Inferior parietal cortex (tissue), 1 donor: ENCODE results near the gene DDX41.
"Not testable (repeated sequence)": the region's sequence is repeated elsewhere in the genome, so short reads cannot be mapped to it uniquely, and the experiment has no call there.

Source experiments
- DNase-seq: peaks from one replicate; pipeline ENCODE4 v3.0.0-alpha.2; 2016; ENCODE audit errors: extremely low spot score

DDX41 gene

DNA sequence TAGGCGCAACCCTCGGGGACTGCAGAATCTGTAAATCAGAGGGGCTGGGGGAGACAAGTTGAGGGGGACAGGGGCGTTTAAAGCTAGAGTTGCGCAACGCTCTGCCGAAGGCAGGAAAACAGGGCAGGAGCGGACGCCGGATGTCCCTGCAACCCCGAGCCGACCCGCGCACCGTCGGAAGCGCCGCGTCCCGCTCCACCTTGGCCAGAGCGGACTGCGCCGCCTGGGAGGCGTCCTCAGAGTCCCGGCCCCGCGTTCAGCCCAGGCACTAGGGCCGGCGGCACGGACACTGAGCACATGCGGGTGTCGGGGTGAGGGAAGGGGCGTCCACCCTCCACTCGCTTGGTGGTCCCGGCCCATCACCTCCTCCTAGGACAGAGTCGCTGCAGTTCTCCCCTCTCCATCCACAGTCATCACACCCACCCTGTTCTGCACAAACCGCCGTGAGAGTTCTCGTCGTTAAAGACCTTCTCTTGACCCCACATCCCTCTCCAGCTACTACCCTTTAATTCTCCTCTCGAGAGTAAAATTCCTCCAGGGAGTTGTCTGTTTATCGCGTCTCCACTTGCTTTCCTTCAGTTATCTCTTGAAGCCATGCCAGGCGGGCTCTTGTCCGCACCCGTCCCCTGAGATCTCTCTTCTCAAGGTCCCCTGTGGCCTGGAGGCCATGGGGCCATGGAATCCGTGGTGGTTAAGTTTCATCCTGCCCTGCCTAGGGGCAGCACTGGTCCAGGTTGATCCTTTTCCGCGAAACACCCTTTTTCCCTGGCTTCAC lies 18.6 kb downstream of the DDX41 start:
- DNase-seq: no peak

DNA sequence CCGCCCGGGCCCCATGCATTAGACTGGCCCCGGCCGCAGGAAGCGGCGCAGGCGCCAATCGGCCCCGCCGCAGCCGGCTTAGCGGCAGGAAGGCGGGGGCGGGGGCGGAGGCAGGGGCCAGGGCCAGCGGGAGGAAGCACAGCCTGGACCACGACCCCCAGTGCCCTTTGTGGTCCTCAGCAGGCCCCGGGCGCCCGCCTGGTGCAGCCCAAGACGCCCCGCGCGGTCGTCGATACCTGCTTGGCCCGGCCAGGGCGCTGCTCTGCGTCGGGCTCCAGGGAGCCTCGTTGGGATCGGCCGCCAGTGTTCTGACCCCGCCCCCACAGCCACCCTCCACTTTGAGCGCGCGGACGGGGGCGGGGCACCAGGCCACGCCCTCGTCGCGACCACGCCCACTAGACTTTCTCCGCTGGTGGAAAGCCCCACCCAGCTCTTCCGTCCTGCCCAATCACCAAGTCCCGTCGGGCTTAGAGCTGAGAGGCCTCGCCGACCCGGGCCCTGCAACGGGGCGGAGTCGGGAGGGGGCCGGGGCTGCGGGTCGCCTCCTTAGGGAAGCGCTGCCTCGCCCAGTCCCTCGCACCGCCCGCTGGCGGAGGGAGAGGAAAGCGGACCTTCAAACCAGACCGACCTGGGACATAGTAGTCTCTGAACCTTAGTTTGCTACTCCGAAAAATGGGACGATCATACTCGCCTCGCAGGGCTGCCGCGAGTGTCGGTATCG lies 19.3 kb downstream of the DDX41 start, which contains the start of gene PDLIM7:
Gene PDLIM7 (minus strand): TSS at position 313 of the 721 bp plus-strand sequence. CDS start 1,092 bp downstream, outside the sequence.
- DNase-seq: peak; percentile 81

DNA sequence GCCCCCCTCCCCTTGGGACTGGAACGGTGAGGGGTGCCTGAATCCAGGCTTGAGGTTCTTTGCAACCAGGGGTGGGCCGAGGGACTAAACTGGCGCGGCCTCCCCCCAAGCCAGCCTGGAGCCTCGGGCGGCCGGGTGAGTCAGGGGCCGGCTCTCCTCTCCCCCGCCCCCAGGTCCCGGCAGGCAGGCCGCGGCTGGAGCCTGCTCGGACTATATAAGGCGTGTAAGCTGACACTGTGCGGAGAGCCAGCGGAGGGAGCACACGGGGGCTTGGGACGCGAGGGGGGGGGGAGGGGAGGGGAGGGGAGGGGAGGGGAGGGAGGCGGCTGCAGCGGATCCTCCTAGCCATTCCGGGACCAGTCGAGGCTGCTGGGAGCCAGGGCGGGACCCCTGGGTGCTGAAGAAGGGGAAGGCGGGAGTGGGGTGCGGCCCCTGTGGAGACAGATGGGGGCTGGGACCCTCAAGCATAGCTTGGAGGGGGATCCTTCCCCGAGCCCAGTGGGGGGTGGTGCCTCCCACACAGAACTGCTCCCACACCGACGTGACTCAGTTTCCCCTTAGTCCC lies 20.0 kb downstream of the DDX41 start:
- DNase-seq: no peak

DNA sequence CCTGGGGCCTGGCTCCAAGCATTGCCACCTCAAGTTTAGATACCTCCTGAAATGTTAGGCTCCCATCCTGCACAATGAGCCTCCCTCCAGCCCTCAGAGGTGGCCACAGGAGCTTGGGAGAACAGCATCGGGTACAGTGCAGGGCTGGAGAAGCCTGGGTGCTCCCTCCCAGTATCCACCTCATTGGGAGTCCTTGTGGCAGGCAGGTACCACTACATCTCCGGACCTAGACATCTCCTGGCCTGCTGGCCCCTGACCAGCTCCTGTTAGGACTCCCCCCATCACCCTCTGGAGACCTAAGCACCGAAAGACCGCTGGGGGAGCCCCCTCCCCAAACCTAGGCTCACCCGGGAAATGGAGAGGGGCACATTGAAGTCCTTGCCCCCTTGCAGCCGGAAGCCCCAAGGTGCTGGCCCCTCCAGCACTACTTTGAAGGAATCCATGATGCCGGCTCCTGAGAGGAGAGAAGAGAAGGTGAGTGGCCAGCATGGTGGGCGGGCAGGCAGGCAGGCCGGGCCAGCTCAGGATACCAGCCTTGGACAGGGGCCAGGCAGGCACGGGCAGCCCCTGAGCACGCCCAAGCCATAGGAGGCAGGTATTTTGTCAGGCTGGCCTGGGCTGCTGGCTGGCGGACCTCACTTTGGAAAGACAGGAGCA lies 20.6 kb downstream of the DDX41 start:
- DNase-seq: no peak

DNA sequence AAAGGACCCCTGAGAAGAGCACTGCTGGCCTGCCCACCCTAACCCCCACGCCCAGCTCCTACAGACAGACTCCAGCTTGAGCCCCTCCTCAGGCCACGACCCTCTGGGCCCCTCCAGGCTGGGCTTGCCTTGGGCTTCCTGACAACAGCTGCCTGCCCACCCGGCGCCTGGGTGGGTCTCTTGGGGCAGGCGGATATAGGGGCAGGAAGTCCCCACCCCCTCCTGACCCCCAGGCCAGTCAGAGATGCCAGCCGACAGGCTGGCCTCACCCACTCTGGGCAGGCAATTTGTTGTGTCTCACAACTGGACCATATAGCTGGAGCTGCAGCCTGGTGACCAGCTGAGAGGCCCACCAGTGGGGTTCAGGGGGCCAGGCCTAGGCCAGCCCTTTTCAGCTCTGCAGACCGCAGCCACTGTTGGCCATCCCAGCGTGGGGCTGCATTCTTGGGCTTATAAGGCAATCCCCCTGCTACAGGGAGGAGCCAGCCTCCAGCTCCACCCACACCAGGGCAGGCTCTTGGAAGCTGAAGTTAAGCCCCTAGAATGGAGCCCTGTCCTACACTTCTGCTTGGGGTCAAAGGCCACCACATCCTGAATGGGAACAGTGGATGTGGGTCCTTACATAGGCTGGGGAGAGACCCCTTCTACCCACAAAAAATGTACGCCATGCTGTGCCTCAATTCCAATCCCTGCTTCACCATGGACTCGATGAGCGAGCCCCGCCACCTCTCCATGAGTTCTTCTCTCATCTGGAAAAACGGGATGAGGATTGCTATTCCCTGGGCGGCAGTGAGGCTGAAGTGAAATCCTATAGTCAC lies 21.3 kb downstream of the DDX41 start:
- no peak for DNase-seq

DNA sequence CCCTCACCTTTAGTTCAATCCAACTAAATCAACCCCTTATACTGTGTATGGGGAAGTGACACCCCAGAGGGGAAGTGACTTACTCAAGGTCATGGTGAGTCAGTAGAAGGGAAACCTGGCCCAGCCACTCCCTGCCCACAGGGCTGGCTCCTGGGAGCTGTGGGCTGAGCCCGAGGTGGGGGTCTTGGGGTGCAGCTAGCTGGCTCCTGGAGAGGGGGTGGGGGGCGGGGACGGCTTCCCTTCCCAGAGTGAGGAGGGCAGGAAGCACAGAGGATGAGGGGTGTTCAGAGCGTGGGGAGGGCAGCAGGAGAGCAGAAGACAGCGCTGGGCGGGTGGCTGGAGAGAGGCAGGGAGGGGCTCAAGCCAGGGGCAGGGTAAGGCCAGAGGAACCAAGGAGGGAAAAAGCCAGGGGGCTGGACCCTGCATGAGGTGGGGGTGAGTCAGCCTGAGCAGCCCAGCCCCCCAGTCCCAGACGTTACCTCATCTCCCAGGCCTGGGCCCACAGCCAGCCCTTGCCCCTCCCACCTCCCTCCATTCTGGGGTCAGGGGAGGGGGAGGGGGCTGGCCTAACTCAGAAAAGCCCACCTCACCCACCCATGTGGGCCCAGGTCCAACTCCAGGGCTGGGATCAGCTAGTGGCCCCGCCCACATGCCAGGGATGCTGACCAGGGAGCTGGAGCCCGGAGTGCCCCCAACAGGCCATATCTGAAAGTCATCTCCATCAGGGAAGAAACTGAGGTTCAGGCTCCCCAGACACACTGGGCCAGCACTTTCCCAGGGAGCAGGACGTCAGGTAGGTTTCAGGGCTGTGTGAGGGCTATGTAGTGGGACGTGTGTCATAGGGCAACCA lies 22.2 kb downstream of the DDX41 start:
- DNase-seq: no peak

DNA sequence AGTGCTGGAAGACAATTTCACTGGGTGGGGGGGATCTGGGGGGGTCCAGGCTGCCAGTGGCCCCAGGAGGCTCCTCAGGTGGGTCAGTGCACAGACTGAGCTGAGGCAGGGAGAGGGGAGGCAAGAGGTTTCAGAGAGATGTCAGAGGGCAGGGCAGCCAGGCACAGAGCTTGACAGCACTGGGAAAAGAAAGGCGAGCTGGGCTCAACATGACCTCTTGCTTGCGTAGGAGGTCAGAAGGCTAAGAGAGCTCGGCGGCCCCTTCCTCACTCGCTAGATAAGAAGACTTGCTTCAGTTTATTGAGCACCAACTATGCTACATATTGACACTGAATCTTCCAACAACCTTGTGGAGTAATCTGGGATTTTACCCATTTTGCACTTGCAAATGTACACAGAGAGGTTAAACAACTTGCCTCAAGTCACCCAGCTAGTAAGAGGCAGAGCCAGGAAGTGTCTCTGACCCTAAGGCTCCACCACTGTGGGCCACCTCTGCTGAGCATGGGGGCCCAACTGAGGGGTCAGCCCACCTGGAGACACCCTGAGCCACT lies 22.9 kb downstream of the DDX41 start:
- no peak for DNase-seq

DNA sequence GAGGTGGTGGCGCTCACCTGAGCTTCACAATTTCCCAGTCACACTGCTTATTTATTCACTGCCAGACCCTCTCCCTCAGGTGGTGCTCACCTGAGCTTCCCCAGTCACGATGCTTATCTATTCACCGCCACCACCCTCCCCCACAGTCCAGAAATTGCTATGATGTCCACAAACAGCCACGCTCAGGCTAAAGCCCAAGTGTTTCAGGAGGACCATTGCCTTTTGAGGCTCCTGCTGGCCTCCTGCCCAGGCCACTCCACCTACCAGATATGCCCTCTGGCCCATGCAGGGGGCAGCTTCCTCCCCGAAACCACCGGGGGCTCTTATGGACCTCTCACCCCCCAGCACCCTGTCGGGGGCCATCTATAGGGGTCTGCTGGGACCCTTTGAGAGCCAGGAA lies 23.9 kb downstream of the DDX41 start:
- DNase-seq: no peak

DNA sequence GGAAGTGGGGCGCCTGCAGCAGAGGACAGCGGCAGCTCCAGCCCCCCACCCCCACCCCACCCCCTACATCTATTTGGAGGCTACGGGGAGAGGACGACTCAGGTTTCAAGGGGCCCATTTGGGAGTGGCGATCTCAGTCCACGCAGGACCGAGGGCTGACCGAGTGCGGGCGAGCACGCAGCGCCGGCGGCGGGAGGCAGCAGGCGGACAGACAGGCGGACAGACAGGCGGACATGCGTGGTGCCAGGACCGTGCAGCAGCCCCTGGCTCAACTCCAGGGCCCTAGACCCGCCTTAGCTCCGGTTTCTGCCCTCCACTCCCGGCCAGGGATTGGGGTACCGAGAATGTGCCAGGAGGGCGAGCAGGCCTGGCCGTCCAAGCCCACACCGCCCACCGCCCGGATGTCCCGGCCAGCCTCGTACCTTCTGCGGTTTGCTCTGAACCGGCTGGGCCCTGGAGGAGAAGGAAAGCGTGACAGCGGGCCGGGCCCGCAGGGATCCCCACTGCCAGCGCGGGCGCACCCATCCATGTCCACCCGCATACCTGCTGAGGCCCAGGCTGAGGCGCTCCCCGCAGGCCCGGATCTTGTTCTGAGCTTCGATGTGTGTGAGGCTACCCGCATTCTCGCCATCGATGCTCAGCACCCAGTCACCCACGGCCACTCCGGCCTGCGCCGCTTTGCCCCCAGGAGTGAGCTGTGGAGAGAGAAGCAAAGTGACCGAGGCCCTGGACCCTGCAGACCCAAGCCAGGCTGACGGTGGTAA lies 24.6 kb downstream of the DDX41 start:
- no peak for DNase-seq

DNA sequence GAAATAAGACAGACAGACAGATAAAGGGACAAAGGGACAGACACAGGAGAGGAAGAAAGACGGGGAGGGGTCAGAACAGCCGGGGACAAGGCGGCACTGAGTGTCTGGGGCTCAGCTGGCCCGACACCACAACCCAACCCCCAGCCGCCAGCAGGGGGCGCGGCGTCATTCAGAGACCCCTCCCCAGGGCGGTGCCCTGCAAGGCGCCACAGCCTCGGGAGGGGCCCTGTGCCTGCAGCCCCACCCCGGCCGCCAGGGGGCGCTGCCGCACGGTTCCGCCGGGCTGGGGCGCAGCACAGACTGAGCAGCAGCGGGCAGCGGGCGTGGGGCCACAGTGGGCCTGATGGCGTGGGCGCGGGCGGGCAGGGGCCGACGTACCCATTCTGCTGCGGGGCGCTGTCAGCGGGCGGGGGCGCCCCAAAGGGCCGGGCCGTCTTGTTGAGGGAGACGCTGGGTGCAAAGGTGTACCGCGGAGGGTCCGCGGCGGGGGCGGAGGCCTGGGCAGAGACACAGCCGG lies 25.3 kb downstream of the DDX41 start:
- no peak for DNase-seq

DNA sequence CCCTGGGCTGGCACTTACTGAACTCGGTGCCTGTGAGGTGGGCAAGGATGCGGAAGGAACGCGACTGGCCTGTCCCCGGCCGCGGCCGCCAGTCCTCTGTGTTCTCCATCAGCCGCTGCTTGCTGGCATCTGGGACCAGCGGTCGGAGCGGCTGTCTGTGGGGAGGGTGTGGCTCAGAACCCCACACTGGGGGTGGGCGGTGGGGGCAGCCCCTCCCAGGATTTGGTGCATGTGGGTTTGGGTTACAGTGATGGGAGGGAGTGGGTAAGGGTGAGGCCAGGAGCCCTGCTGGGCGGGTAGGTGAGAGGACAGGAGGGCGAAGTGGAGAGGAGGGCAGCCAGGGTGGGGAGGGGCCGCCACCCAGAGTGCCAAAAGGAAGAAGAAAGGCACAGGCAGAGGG lies 25.8 kb downstream of the DDX41 start:
- no peak for DNase-seq

DNA sequence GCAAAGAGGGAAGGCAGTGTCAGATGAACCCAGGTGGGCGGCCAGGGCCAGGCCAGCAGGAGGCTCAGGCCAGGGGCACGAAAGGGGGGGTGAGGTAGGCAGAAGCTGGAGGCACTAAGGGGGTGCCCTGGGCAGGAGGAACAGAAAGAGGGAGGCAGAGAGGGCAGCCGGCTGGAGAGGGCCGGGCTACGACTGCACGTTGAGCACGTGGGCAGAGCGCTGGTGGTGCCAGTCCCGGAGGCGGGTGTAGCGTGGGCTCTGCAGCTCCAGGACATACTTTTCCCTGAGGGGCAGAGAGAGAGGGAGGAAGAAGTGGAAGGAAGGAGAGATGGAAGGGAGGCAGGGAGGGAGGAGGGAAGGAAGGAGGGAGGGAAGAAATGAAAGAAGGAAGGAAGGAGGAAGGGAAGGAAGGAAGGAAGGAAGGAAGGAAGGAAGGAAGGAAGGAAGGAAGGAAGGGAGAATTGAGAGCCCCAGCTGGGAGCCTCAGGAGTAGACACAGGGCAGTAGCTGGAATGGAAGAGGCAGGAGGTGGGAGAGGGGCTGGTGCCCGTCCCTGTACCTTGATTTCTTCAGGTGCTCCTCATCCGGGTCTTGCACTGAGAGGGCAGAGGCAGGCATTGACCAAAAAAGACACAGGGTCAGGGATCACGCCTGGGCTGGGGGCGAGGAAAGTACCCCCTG lies 26.3 kb downstream of the DDX41 start:
- no peak for DNase-seq

DNA sequence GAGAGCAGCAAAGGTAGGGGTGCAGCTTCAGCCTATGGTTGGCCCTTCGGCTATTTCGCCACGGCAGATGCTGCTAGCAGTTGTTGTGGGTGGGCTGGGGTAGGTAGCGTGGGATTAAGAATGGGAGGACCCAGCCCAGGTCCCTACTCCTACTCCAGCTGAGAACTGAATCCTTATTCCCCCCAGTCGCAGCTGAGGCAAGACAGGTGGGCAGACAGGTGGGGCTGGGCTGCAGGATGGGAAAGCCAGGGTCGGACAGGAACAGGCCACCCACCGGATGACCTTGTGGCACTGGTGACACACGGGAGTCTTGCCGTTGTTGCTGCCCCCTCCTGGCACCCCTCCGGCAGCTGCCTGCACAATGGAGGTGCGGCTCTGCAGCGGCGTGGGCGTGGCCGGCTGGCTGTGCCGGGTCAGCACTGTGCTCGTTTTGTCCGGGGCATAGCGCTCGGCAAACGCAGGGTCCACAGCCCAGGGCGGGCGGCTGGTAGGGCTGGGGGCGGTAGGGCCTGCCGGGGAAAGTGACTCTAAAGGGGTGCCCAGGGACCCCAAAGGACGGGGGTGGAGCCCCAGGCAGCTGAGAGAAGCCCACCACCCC lies 27.5 kb downstream of the DDX41 start:
- no peak for DNase-seq

DNA sequence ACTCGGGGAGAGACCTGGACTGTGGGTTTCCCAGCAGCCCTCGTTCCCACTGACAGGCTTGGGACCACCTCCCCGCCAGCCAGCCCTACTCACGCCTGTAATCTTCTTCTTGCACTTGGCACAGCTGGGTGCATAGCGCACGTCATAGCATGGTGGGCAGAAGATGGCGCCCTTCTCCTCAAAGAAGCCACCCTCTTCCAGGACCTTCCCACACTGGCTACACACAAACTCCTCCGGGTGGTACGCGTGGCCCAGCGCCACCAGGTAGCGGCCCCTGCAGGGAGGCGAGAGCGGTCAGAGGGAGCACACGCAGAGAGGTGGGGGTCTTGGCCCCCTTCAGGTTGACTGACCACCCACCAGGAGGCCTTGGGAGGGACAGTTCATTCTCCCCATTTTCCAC lies 28.8 kb downstream of the DDX41 start:
- DNase-seq: no peak

DNA sequence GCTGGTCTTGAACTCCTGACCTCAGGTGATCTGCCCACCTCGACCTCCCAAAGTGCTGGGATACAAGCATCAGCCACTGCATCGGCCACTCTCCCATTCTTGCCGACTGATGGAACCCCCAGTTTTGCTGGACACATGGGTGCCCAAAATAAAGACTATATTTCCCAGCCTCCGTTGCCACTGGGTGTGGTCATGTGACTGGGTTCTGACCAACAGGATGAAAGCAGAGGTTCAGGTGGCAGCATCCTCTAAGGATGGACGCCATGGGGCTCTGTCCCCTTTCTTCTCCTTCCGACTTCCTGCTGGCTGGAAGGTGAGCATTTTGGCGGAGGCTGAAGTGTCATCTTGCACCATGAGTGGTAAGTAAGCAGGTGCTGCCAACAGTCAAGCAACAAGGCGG lies 29.6 kb downstream of the DDX41 start:
- DNase-seq: no peak

DNA sequence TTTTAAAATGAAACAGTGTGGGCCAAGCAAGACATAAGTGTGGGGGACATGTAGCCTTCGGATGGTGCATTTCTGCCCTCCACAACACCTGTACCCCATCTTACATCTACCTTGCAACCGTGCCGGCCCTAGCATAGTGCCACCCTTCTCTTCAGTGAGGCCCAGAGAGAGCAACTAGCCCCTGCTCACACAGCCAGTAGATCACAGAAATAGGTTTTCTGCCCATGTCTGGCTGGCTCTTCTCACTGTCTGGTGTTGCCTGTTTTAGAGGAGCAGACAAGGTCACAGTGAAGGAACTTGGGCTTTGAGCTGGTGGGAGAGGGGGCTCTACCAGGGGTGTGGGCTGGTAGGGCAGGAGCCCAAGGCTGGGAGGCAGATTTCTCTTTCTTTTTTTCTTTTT lies 30.5 kb downstream of the DDX41 start:
- no peak for DNase-seq

DNA sequence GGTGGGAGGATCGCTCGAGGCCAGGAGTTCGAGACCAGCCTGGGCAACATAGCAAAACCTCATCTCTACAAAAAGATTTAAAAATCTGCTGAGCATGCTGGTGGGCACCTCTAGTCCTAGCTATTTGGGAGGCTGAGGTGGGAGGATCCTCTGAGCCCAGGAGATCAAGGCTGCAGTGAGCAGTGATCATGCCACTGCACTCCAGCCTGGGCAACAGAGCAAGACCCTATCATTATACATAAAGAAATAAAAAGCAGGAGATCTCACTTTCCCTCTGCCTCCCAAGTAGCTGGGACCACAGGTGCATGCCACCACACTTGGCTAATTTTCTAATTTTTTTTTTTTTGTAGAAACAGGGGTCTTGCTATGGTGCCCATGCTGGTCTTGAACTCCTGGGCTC lies 31.0 kb downstream of the DDX41 start:
- DNase-seq: not testable (repeated sequence)

DNA sequence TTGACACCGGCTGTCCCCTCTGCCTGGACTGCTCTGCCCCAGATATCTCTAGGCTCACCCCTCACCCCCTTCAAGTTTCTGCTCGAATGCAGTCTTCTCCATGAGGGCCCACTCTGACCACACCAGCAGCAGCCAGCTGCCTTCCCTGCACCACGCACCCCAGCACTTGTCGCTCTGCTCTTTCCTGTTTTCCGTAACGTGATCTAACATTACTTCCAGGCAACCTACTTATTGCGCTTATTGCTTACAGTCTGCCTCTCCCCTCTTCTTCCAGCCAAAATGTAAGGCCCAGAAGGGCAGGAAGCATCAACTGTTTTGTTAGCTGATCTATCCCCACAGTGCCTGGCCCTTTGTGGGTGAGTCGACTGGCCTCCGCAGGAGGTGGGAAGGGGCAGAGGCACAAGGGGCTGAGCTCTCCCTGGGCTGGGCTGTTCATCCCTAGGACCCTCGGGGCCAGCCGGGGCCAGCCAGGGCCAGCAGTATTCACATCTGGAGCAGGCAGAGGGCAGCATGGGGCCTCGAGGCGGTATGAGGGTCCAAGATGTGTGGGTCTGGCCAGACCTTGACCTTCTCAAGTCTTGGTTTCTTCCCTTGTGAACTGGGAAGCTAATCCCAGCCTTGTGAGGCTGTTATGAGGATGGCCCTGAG lies 31.7 kb downstream of the DDX41 start:
- no peak for DNase-seq
